GM23338 (cell line): ENCODE data around the gene AGPAT3. TPM values are rescaled to one million over a fixed set of nuclear protein-coding genes. Genes with fewer than 3 reads are reported as not detected.

ENCODE experiments used
- ATAC-seq: fragments of 200-7000 bp; cut with Tn5 transposase; 3 replicates; pipeline ENCODE4 v1.9.1; 2020
- DNase-seq: peaks from one replicate; pipeline ENCODE4 v3.0.0-alpha.2; 2015; ENCODE audit warnings: low spot score
- H2AFZ ChIP-seq: fragments of 200-600 bp; sonication (generic); 2 replicates; pipeline ENCODE4 v1.8.0; 2016; ENCODE audit warnings: antibody characterized with exemption, mild to moderate bottlenecking, moderate library complexity
- H3F3A ChIP-seq: fragments of 200-600 bp; sonication (generic); replicated peaks from 2 replicates; pipeline ENCODE4 v1.8.0; 2017; ENCODE audit warnings: antibody characterized with exemption, mixed run types, low read depth
- H3K27ac ChIP-seq: fragments of 200-600 bp; sonication (generic); 2 replicates; pipeline ENCODE4 v1.6.1; 2016; ENCODE audit warnings: low read depth
- H3K27me3 ChIP-seq: fragments of 200-600 bp; sonication (generic); 2 replicates; pipeline ENCODE4 v1.8.0; 2016; ENCODE audit warnings: mild to moderate bottlenecking, mixed run types, moderate library complexity; ENCODE audit not compliant: insufficient read depth
- H3K36me3 ChIP-seq: fragments of 200-600 bp; sonication (generic); 2 replicates; pipeline ENCODE4 v1.8.0; 2016; ENCODE audit warnings: mild to moderate bottlenecking; ENCODE audit not compliant: insufficient read depth
- H3K4me1 ChIP-seq: fragments of 200-600 bp; sonication (generic); 2 replicates; pipeline ENCODE4 v1.8.0; 2016; ENCODE audit warnings: mild to moderate bottlenecking, moderate library complexity; ENCODE audit not compliant: insufficient read depth
- H3K4me2 ChIP-seq: fragments of 200-600 bp; sonication (generic); 2 replicates; pipeline ENCODE4 v1.7.1; 2017; ENCODE audit warnings: mixed run types
- H3K4me3 ChIP-seq: fragments of 200-600 bp; sonication (generic); 2 replicates; pipeline ENCODE4 v1.6.1; 2016; ENCODE audit warnings: mixed run types
- H3K79me2 ChIP-seq: fragments of 200-600 bp; sonication (generic); replicated peaks from 2 replicates; pipeline ENCODE4 v1.8.0; 2017; ENCODE audit warnings: mild to moderate bottlenecking; ENCODE audit not compliant: insufficient read depth
- H3K9me2 ChIP-seq: fragments of 200-600 bp; sonication (generic); 2 replicates; pipeline ENCODE4 v1.8.0; 2017; ENCODE audit not compliant: insufficient read depth
- H4K20me1 ChIP-seq: fragments of 200-600 bp; sonication (generic); replicated peaks from 2 replicates; pipeline ENCODE4 v1.8.0; 2017; ENCODE audit warnings: mild to moderate bottlenecking; ENCODE audit not compliant: insufficient read depth
- H3K27ac Mint-ChIP-seq: 2 replicates; pipeline ENCODE4 v1.8.0; 2020; ENCODE audit warnings: inconsistent platforms, mild to moderate bottlenecking, moderate library complexity, mixed read lengths
- H3K27me3 Mint-ChIP-seq: 3 replicates; pipeline ENCODE4 v1.8.0; 2022; ENCODE audit warnings: low read depth, mild to moderate bottlenecking, moderate library complexity, mixed read lengths, inconsistent platforms; ENCODE audit not compliant: insufficient read depth, poor library complexity
- H3K36me3 Mint-ChIP-seq: 3 replicates; pipeline ENCODE4 v1.8.0; 2021; ENCODE audit warnings: low read depth, mild to moderate bottlenecking, inconsistent platforms, moderate library complexity, mixed read lengths
- H3K4me1 Mint-ChIP-seq: 3 replicates; pipeline ENCODE4 v1.8.0; 2020; ENCODE audit warnings: mild to moderate bottlenecking, inconsistent platforms, mixed read lengths
- H3K4me3 Mint-ChIP-seq: 3 replicates; pipeline ENCODE4 v1.8.0; 2021; ENCODE audit warnings: moderate library complexity, mild to moderate bottlenecking, inconsistent platforms, mixed read lengths
- H3K9me3 Mint-ChIP-seq: 3 replicates; pipeline ENCODE4 v1.8.0; 2020; ENCODE audit warnings: moderate library complexity, mild to moderate bottlenecking, inconsistent platforms, mixed read lengths
- CREB1 ChIP-seq: fragments of 250-450 bp; sonication (Bioruptor Pico); IDR thresholded peaks from 2 replicates; pipeline ENCODE4 v1.5.0; 2020; ENCODE audit warnings: low read depth, mild to moderate bottlenecking, moderate library complexity
- EZH2 ChIP-seq: fragments of 200-600 bp; sonication (generic); IDR thresholded peaks from one replicate; pipeline ENCODE4 v1.8.0; 2017; ENCODE audit warnings: antibody characterized with exemption, mild to moderate bottlenecking, low read depth; ENCODE audit not compliant: unreplicated experiment
- EZH2phosphoT487 ChIP-seq: fragments of 200-600 bp; sonication (generic); IDR thresholded peaks from one replicate; pipeline ENCODE4 v1.8.1; 2018; ENCODE audit warnings: antibody characterized with exemption; ENCODE audit not compliant: unreplicated experiment
- JUNB ChIP-seq: IDR thresholded peaks from one replicate; pipeline ENCODE4 v1.6.1; 2016; ENCODE audit warnings: antibody characterized with exemption; ENCODE audit not compliant: unreplicated experiment
- NANOG ChIP-seq: IDR thresholded peaks from 2 replicates; pipeline ENCODE4 v1.6.1; 2016; ENCODE audit warnings: antibody characterized with exemption, borderline replicate concordance
- POLR2AphosphoS5 ChIP-seq: IDR thresholded peaks from 2 replicates; pipeline ENCODE4 v1.6.1; 2016; ENCODE audit warnings: antibody characterized with exemption, low read depth
- STAT1 ChIP-seq: IDR thresholded peaks from one replicate; pipeline ENCODE4 v1.6.1; 2016; ENCODE audit warnings: antibody characterized with exemption; ENCODE audit not compliant: unreplicated experiment
- ZNF114 ChIP-seq: fragments of 250-450 bp; sonication (Bioruptor Pico); IDR thresholded peaks from 2 replicates; pipeline ENCODE4 v1.5.0; 2020; ENCODE audit warnings: mild to moderate bottlenecking, moderate library complexity
- ZNF331 ChIP-seq: fragments of 250-450 bp; sonication (Bioruptor Pico); IDR thresholded peaks from 2 replicates; pipeline ENCODE4 v1.5.0; 2020; ENCODE audit warnings: low read depth, mild to moderate bottlenecking, moderate library complexity
- polyA plus RNA-seq: library from polyadenylated mRNA; unstranded; fragments of >200 nt; fragmentation: Nextera tagmentation; extraction: Ambion mirVana; gene quantifications from 2 replicates; pipeline ENCODE4 v1.2.1, GENCODE V29; 2016
- total RNA-seq: library from RNA; depleted of rRNA; stranded (reverse); fragments of >200 nt; shearing (Covaris generic); gene quantifications from 2 replicates; pipeline ENCODE4 v1.2.3, GENCODE V29; 2014
- TF ChIP-seq, protein P1 (sequence below): IDR thresholded peaks from one replicate; pipeline ENCODE4 v1.6.1; 2018; ENCODE audit warnings: antibody characterized with exemption; ENCODE audit not compliant: unreplicated experiment
- TF ChIP-seq, protein P2 (sequence below), 2 experiments: fragments of 200-600 bp in 1 of 2; sonication (generic) in 1 of 2; conservative IDR thresholded peaks; 2 replicates each; pipeline versions ENCODE4 v1.5.1 to v1.6.1; 2016 to 2017; ENCODE audit warnings: antibody characterized with exemption in 2 of 2, low read depth in 2 of 2, mild to moderate bottlenecking in 2 of 2, moderate library complexity in 1 of 2
- TF ChIP-seq, protein P3 (sequence below): fragments of 250-450 bp; sonication (Bioruptor Pico); IDR thresholded peaks from 2 replicates; pipeline ENCODE4 v1.5.0; 2020; ENCODE audit warnings: mild to moderate bottlenecking, moderate library complexity
- TF ChIP-seq, protein P4 (sequence below): IDR thresholded peaks from 2 replicates; pipeline ENCODE4 v1.6.1; 2016; ENCODE audit warnings: antibody characterized with exemption

AGPAT3 gene
- total and polyA plus RNA-seq, 2 experiments from 2014 or later, result 2.1 to 6.1 TPM

DNA sequence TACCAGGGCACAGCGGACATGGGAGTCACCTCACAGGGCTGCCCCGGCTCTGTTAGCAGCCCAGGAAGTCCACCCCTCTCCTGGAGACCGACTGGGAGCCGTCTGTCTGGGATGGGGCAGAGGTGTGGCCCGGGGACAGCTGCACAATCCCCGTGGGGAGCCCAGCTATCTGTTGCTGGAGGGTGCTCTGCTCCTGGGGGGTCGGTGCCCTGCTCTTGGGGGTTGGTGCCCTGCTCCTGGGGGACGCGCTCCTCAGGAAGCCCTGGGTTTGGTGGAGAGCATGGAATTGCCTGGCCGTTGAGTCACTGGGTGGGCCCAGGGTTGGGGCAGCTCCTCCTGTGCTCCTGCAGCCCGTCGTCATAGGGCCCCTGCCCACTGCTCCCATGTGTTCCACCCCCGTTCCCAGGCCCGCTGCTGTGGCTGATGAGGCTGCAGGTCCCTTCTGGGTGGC is 39.3 kb downstream of the AGPAT3 start:
- Histone ChIP-seq H3K36me3 (no peaks in the 10 kb centered on the region), H3F3A (no peaks in the 10 kb centered on the region), H4K20me1 (no peaks in the 10 kb centered on the region), H3K4me3 (no peak overlapping the region), H3K9me2 (no peaks in the 10 kb centered on the region), H3K79me2 (no peaks in the 10 kb centered on the region), H3K27ac (no peak overlapping the region), H2AFZ (no peak overlapping the region), H3K4me1 (no peaks in the 10 kb centered on the region), H3K27me3 (no peaks in the 10 kb centered on the region), H3K4me2 (no peak overlapping the region)
- H3K27me3 Mint-ChIP-seq, result peaks cover 6% of the 10 kb centered on the region
- DNase-seq (no peak), ATAC-seq (no peak)
- H3K36me3 Mint-ChIP-seq, result no peaks in the 10 kb centered on the region
- H3K27ac Mint-ChIP-seq, result no peak overlapping the region
- TF ChIP-seq EZH2phosphoT487, result no peak
- no peak for TF ChIP-seq NANOG
- TF ChIP-seq, protein P1, sequence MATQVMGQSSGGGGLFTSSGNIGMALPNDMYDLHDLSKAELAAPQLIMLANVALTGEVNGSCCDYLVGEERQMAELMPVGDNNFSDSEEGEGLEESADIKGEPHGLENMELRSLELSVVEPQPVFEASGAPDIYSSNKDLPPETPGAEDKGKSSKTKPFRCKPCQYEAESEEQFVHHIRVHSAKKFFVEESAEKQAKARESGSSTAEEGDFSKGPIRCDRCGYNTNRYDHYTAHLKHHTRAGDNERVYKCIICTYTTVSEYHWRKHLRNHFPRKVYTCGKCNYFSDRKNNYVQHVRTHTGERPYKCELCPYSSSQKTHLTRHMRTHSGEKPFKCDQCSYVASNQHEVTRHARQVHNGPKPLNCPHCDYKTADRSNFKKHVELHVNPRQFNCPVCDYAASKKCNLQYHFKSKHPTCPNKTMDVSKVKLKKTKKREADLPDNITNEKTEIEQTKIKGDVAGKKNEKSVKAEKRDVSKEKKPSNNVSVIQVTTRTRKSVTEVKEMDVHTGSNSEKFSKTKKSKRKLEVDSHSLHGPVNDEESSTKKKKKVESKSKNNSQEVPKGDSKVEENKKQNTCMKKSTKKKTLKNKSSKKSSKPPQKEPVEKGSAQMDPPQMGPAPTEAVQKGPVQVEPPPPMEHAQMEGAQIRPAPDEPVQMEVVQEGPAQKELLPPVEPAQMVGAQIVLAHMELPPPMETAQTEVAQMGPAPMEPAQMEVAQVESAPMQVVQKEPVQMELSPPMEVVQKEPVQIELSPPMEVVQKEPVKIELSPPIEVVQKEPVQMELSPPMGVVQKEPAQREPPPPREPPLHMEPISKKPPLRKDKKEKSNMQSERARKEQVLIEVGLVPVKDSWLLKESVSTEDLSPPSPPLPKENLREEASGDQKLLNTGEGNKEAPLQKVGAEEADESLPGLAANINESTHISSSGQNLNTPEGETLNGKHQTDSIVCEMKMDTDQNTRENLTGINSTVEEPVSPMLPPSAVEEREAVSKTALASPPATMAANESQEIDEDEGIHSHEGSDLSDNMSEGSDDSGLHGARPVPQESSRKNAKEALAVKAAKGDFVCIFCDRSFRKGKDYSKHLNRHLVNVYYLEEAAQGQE, result no peak
- TF ChIP-seq ZNF331 (CRISPR knock-in tag), result no peak
- no peak for TF ChIP-seq STAT1
- TF ChIP-seq POLR2AphosphoS5, result no peak
- TF ChIP-seq, protein P2, sequence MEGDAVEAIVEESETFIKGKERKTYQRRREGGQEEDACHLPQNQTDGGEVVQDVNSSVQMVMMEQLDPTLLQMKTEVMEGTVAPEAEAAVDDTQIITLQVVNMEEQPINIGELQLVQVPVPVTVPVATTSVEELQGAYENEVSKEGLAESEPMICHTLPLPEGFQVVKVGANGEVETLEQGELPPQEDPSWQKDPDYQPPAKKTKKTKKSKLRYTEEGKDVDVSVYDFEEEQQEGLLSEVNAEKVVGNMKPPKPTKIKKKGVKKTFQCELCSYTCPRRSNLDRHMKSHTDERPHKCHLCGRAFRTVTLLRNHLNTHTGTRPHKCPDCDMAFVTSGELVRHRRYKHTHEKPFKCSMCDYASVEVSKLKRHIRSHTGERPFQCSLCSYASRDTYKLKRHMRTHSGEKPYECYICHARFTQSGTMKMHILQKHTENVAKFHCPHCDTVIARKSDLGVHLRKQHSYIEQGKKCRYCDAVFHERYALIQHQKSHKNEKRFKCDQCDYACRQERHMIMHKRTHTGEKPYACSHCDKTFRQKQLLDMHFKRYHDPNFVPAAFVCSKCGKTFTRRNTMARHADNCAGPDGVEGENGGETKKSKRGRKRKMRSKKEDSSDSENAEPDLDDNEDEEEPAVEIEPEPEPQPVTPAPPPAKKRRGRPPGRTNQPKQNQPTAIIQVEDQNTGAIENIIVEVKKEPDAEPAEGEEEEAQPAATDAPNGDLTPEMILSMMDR (conservative IDR thresholded peaks at IDR 0.05; ENCODE audit: low read depth in 2 of 2), result no peak
- TF ChIP-seq, protein P3, sequence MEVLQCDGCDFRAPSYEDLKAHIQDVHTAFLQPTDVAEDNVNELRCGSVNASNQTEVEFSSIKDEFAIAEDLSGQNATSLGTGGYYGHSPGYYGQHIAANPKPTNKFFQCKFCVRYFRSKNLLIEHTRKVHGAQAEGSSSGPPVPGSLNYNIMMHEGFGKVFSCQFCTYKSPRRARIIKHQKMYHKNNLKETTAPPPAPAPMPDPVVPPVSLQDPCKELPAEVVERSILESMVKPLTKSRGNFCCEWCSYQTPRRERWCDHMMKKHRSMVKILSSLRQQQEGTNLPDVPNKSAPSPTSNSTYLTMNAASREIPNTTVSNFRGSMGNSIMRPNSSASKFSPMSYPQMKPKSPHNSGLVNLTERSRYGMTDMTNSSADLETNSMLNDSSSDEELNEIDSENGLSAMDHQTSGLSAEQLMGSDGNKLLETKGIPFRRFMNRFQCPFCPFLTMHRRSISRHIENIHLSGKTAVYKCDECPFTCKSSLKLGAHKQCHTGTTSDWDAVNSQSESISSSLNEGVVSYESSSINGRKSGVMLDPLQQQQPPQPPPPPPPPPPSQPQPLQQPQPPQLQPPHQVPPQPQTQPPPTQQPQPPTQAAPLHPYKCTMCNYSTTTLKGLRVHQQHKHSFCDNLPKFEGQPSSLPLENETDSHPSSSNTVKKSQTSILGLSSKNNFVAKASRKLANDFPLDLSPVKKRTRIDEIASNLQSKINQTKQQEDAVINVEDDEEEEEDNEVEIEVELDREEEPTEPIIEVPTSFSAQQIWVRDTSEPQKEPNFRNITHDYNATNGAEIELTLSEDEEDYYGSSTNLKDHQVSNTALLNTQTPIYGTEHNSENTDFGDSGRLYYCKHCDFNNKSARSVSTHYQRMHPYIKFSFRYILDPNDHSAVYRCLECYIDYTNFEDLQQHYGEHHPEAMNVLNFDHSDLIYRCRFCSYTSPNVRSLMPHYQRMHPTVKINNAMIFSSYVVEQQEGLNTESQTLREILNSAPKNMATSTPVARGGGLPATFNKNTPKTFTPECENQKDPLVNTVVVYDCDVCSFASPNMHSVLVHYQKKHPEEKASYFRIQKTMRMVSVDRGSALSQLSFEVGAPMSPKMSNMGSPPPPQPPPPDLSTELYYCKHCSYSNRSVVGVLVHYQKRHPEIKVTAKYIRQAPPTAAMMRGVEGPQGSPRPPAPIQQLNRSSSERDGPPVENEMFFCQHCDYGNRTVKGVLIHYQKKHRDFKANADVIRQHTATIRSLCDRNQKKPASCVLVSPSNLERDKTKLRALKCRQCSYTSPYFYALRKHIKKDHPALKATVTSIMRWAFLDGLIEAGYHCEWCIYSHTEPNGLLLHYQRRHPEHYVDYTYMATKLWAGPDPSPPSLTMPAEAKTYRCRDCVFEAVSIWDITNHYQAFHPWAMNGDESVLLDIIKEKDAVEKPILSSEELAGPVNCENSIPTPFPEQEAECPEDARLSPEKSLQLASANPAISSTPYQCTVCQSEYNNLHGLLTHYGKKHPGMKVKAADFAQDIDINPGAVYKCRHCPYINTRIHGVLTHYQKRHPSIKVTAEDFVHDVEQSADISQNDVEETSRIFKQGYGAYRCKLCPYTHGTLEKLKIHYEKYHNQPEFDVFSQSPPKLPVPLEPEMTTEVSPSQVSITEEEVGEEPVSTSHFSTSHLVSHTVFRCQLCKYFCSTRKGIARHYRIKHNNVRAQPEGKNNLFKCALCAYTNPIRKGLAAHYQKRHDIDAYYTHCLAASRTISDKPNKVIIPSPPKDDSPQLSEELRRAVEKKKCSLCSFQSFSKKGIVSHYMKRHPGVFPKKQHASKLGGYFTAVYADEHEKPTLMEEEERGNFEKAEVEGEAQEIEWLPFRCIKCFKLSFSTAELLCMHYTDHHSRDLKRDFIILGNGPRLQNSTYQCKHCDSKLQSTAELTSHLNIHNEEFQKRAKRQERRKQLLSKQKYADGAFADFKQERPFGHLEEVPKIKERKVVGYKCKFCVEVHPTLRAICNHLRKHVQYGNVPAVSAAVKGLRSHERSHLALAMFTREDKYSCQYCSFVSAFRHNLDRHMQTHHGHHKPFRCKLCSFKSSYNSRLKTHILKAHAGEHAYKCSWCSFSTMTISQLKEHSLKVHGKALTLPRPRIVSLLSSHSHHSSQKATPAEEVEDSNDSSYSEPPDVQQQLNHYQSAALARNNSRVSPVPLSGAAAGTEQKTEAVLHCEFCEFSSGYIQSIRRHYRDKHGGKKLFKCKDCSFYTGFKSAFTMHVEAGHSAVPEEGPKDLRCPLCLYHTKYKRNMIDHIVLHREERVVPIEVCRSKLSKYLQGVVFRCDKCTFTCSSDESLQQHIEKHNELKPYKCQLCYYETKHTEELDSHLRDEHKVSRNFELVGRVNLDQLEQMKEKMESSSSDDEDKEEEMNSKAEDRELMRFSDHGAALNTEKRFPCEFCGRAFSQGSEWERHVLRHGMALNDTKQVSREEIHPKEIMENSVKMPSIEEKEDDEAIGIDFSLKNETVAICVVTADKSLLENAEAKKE (CRISPR knock-in tag), result no peak
- no peak for TF ChIP-seq EZH2
- TF ChIP-seq CREB1 (CRISPR knock-in tag), result no peak
- TF ChIP-seq, protein P4, sequence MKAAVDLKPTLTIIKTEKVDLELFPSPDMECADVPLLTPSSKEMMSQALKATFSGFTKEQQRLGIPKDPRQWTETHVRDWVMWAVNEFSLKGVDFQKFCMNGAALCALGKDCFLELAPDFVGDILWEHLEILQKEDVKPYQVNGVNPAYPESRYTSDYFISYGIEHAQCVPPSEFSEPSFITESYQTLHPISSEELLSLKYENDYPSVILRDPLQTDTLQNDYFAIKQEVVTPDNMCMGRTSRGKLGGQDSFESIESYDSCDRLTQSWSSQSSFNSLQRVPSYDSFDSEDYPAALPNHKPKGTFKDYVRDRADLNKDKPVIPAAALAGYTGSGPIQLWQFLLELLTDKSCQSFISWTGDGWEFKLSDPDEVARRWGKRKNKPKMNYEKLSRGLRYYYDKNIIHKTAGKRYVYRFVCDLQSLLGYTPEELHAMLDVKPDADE, result no peak
- TF ChIP-seq JUNB, result no peak
- TF ChIP-seq ZNF114, result no peak
- H3K9me3 Mint-ChIP-seq, result peaks cover 7% of the 10 kb centered on the region; the same call in 1 of the 3 replicates
- no peak overlapping the region for H3K4me3 Mint-ChIP-seq
- H3K4me1 Mint-ChIP-seq, result no peaks in the 10 kb centered on the region; the same call in 1 of the 3 replicates
